ENCODE results near the gene MRPL52.
"Not testable (repeated sequence)": the region's sequence is repeated elsewhere in the genome, so short reads cannot be mapped to it uniquely, and the experiment has no call there.

Gene MRPL52

GRCh38 chr14:22820731-22821130, 9.0 kb upstream of the MRPL52 start:
- TF ChIP-seq CTCF (IDR thresholded peaks at IDR 0.05; ENCODE audit: insufficient read depth, missing control alignments) = no peak
- no peak for DNase-seq (ENCODE audit: insufficient read length, low spot score)
- no peak for FAIRE-seq

- FAIRE-seq = no peak
- TF ChIP-seq CTCF (IDR thresholded peaks at IDR 0.05; ENCODE audit: insufficient read depth, missing control alignments) = no peak
- no peak for DNase-seq (ENCODE audit: insufficient read length, low spot score)
Measured at GRCh38 chr14:22821193-22822015, 8.3 kb upstream of the MRPL52 start.

- no peak for TF ChIP-seq CTCF (IDR thresholded peaks at IDR 0.05; ENCODE audit: insufficient read depth, missing control alignments)
- DNase-seq (ENCODE audit: insufficient read length, low spot score) (no peak), FAIRE-seq (no peak)
Measured at GRCh38 chr14:22822016-22822570, 7.6 kb upstream of the MRPL52 start.

GRCh38 chr14:22822571-22823098, 7.1 kb upstream of the MRPL52 start:
- FAIRE-seq = no peak
- peak; percentile 50 for TF ChIP-seq CTCF (IDR thresholded peaks at IDR 0.05; ENCODE audit: insufficient read depth, missing control alignments)
- DNase-seq (ENCODE audit: insufficient read length, low spot score) = no peak

GRCh38 chr14:22824711-22825359, 4.9 kb upstream of the MRPL52 start:
- DNase-seq (ENCODE audit: insufficient read length, low spot score) (no peak), FAIRE-seq (no peak)
- no peak for TF ChIP-seq CTCF (IDR thresholded peaks at IDR 0.05; ENCODE audit: insufficient read depth, missing control alignments)

GRCh38 chr14:22829076-22829660, 519 bp upstream of the MRPL52 start:
- not testable (repeated sequence) for FAIRE-seq; DNase-seq (ENCODE audit: insufficient read length, low spot score)

- FAIRE-seq (no peak), DNase-seq (ENCODE audit: insufficient read length, low spot score) (no peak)
- TF ChIP-seq CTCF (IDR thresholded peaks at IDR 0.05; ENCODE audit: insufficient read depth, missing control alignments) = no peak
Measured at GRCh38 chr14:22830443-22831010, 840 bp downstream of the MRPL52 start.

All from D721Med (cell line).